ENCODE data around the gene PIAS2. TPM values are rescaled to one million over a fixed set of nuclear protein-coding genes. Genes with fewer than 3 reads are reported as not detected.

PIAS2 gene
- total and polyA plus RNA-seq, 2 of the 13 experiments (the other 11 are each of a cell fraction or from before 2014, with no cell fraction given) = 12.2 to 12.7 TPM

DNA sequence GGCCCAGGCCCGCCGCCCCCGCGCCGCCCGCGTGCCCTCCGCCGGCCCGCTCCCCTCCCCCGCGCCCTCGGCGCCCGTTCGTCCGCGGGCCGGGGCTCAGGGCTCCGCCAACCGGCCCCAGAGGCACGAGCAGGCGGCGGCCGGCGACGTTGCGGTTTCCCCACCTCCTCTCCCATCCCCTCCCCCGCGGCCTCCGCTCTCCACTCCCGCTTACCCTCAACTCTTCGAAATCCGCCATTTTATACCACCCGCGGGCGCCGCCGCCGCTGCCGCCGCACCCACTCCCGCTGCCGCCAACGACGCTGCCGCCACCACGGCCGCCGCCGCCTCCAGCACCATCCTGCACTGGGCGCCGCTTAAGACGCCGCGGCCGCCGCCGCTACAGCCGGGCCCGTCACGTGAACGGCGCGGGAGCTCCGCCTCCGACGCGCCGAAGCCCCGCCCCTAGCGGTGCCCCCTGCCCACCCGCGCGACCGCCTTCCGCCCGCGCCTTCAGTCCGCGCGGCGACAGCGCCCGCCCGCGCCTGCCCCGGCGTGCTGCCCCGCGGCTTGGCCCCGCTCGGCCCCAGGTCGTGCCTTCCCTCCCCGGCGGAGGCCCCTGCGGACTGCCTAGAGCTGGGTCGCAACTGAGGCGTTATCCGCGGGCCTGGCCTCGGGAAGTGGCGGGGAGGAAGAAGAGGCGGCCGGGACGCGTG is at the start of gene PIAS2, which contains the start of gene KATNAL2 (continued):
- TF ChIP-seq TIGD3 (CRISPR knock-in tag; IDR thresholded peaks at IDR 0.05; ENCODE audit: borderline replicate concordance) (no peak), YY1 (IDR thresholded peaks at IDR 0.05; ENCODE audit: insufficient read depth, insufficient replicate concordance, low read depth, low read length) (peak; percentile 86), PRPF4 (IDR thresholded peaks at IDR 0.05; ENCODE audit: low read depth, low read length, poor library complexity, severe bottlenecking) (no peak), ZNF235 (CRISPR knock-in tag; IDR thresholded peaks at IDR 0.05; ENCODE audit: borderline replicate concordance) (no peak; the same call in 1 of the 2 replicates), GTF2F1 (IDR thresholded peaks at IDR 0.05; ENCODE audit: low read length) (no peak), ZNF383 (CRISPR knock-in tag; IDR thresholded peaks at IDR 0.05; ENCODE audit: borderline replicate concordance) (no peak), ZNF670 (CRISPR knock-in tag; IDR thresholded peaks at IDR 0.05; ENCODE audit: borderline replicate concordance) (no peak), ZNF768 (CRISPR knock-in tag; IDR thresholded peaks at IDR 0.05) (0 out of 2 replicates have a peak, but pooled peaks have one; percentile 10), HNRNPLL (IDR thresholded peaks at IDR 0.05; ENCODE audit: low read depth, low read length, poor library complexity, severe bottlenecking) (peak; percentile 78), SP140L (CRISPR knock-in tag; IDR thresholded peaks at IDR 0.05; ENCODE audit: borderline replicate concordance) (no peak), FOXA1 (IDR thresholded peaks at IDR 0.05) (no peak), FOXA1 (CRISPR knock-in tag; IDR thresholded peaks at IDR 0.05) (no peak), POLR2G (IDR thresholded peaks at IDR 0.05; ENCODE audit: low read depth, low read length) (peak; percentile 73), POLR2AphosphoS2 (IDR thresholded peaks at IDR 0.05; ENCODE audit: low read depth, low read length) (no peak), ELF4 (CRISPR knock-in tag; IDR thresholded peaks at IDR 0.05; ENCODE audit: borderline replicate concordance) (no peak), STAT5B (CRISPR knock-in tag; IDR thresholded peaks at IDR 0.05) (no peak), AGO2 (optimal IDR thresholded peaks at IDR 0.05; ENCODE audit: low read depth, low read length) (no peak), AGO1 (IDR thresholded peaks at IDR 0.05; ENCODE audit: low read depth, low read length, poor library complexity, severe bottlenecking) (no peak), KLF13 (CRISPR knock-in tag; IDR thresholded peaks at IDR 0.05) (no peak), ZNF468 (CRISPR knock-in tag; IDR thresholded peaks at IDR 0.05) (no peak)
- TF ChIP-seq, protein P1, sequence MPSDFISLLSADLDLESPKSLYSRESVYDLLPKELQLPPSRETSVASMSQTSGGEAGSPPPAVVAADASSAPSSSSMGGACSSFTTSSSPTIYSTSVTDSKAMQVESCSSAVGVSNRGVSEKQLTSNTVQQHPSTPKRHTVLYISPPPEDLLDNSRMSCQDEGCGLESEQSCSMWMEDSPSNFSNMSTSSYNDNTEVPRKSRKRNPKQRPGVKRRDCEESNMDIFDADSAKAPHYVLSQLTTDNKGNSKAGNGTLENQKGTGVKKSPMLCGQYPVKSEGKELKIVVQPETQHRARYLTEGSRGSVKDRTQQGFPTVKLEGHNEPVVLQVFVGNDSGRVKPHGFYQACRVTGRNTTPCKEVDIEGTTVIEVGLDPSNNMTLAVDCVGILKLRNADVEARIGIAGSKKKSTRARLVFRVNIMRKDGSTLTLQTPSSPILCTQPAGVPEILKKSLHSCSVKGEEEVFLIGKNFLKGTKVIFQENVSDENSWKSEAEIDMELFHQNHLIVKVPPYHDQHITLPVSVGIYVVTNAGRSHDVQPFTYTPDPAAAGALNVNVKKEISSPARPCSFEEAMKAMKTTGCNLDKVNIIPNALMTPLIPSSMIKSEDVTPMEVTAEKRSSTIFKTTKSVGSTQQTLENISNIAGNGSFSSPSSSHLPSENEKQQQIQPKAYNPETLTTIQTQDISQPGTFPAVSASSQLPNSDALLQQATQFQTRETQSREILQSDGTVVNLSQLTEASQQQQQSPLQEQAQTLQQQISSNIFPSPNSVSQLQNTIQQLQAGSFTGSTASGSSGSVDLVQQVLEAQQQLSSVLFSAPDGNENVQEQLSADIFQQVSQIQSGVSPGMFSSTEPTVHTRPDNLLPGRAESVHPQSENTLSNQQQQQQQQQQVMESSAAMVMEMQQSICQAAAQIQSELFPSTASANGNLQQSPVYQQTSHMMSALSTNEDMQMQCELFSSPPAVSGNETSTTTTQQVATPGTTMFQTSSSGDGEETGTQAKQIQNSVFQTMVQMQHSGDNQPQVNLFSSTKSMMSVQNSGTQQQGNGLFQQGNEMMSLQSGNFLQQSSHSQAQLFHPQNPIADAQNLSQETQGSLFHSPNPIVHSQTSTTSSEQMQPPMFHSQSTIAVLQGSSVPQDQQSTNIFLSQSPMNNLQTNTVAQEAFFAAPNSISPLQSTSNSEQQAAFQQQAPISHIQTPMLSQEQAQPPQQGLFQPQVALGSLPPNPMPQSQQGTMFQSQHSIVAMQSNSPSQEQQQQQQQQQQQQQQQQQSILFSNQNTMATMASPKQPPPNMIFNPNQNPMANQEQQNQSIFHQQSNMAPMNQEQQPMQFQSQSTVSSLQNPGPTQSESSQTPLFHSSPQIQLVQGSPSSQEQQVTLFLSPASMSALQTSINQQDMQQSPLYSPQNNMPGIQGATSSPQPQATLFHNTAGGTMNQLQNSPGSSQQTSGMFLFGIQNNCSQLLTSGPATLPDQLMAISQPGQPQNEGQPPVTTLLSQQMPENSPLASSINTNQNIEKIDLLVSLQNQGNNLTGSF (CRISPR knock-in tag; IDR thresholded peaks at IDR 0.05) = no peak
- TF ChIP-seq, protein P2, sequence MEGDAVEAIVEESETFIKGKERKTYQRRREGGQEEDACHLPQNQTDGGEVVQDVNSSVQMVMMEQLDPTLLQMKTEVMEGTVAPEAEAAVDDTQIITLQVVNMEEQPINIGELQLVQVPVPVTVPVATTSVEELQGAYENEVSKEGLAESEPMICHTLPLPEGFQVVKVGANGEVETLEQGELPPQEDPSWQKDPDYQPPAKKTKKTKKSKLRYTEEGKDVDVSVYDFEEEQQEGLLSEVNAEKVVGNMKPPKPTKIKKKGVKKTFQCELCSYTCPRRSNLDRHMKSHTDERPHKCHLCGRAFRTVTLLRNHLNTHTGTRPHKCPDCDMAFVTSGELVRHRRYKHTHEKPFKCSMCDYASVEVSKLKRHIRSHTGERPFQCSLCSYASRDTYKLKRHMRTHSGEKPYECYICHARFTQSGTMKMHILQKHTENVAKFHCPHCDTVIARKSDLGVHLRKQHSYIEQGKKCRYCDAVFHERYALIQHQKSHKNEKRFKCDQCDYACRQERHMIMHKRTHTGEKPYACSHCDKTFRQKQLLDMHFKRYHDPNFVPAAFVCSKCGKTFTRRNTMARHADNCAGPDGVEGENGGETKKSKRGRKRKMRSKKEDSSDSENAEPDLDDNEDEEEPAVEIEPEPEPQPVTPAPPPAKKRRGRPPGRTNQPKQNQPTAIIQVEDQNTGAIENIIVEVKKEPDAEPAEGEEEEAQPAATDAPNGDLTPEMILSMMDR (CRISPR knock-in tag; IDR thresholded peaks at IDR 0.05) = peak; percentile 27; the same call in 1 of the 2 replicates
